Left lung (tissue), 10 donors: ENCODE data around the gene ZNF581. TPM values are rescaled to one million over a fixed set of nuclear protein-coding genes. Genes with fewer than 3 reads are reported as not detected.
A peak's percentile ranks its signal among the peaks of the same experiment; 100 is the strongest.

Source experiments
- ATAC-seq: fragments of 200-7000 bp; cut with Tn5 transposase; one replicate; pipeline ENCODE4 v1.9.1; 2020; ENCODE audit warnings: moderate library complexity
- DNase-seq, 4 donors: peaks; one replicate each; pipeline ENCODE4 v3.0.0-alpha.2; 2013 to 2020
- H3K27ac ChIP-seq, 2 donors: fragments of 200-600 bp; sonication (generic) in 1 of 2; one replicate each; pipeline versions ENCODE4 v1.5.0 to v1.8.0; 2020 to 2021
- H3K27me3 ChIP-seq, 2 donors: fragments of 200-600 bp; sonication (generic) in 1 of 2; one replicate each; pipeline versions ENCODE4 v1.5.0 to v1.8.0; 2020 to 2021
- H3K36me3 ChIP-seq, 2 donors: fragments of 200-600 bp; sonication (generic) in 1 of 2; one replicate each; pipeline versions ENCODE4 v1.5.0 to v1.8.0; 2020 to 2021
- H3K4me1 ChIP-seq, 2 donors: fragments of 200-600 bp; one replicate each; pipeline ENCODE4 v1.8.0; 2021
- H3K4me3 ChIP-seq, 2 donors: fragments of 200-600 bp; sonication (generic) in 1 of 2; one replicate each; pipeline versions ENCODE4 v1.5.0 to v1.8.0; 2020 to 2021; ENCODE audit warnings: mild to moderate bottlenecking in 1 of 2
- H3K9me3 ChIP-seq, 2 donors: fragments of 200-600 bp; sonication (generic) in 1 of 2; one replicate each; pipeline versions ENCODE4 v1.5.0 to v1.8.0; 2020 to 2021
- intact Hi-C, 2 donors: fragments of 100-400 bp; cut with DNase I; formaldehyde crosslinking; loops; one replicate each; pipeline versions ENCODE4 v1.11.2 to v1.14.2; 2022
- polyA plus RNA-seq, 6 donors: library from polyadenylated mRNA; unstranded; fragments of 120-200 nt; gene quantifications; one replicate each; pipeline ENCODE4 v1.2.1, GENCODE V29; 2013; ENCODE audit not compliant: insufficient read length in 6 of 6
- total RNA-seq, 2 donors: library from RNA; stranded (reverse); fragmentation: NEBNext Ultra II Directional; extraction: Animal tissue kit (Norgen Biotek cat#: 25700); gene quantifications; one replicate each; pipeline ENCODE4 v1.2.1, GENCODE V29; 2021
- TF ChIP-seq, protein P1 (sequence below), 2 donors: fragments of 200-600 bp; sonication (generic) in 1 of 2; IDR thresholded peaks; one replicate each; pipeline versions ENCODE4 v1.5.0 to v1.8.0; 2021; ENCODE audit warnings: antibody characterized with exemption in 2 of 2
- donor health status: DM: no; HTN: yes; CAD: no.
- donor health status: DM: no; HTN: no; CAD: no.

ZNF581 gene
- total and polyA plus RNA-seq, 8 donors: 14.5 to 32.3 (median 27.2) TPM

DNA sequence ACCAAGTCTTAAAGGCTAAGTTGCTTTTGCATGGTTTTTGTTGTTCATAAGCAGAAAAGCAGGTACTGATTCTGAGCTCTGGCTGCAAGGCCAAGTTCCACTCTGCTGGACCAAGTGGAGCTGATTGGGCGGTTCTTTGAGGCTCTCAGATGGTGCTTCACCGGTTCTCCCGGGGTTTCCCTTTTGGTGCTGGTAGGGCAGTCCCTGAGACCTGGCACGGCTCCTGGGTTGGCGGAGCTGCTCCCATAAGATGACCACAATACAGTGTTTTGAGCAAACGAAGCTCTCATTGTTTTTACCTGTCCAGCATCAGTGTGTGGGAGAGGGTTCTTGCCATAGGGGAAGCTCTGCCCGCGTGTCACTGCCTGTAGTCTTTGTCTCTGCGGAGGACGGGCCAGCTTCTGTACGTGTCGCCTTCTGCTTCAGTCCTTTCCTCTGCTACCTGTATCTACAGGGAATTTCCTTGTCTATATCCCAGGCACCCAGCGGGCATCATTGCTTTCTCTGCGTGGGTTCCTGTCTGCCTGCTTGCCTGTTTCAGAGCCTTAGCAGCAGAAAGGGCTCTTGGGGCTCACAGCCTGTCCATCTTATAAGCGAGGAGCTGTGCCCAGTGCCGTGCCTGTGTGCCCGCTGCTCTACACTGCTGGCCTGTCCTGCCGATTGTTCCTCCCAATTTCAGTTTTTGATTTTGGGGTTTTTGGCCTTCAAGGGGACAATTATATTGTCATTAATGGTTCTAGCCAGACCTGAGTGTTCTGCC is 13.7 kb downstream of the ZNF581 start:
- peaks cover 0 to 38% of the 10 kb centered on the region in 2 donors for H3K36me3 ChIP-seq
- DNase-seq (peak in 2 of 4 donors; percentile 59 to 66), ATAC-seq (no peak)
- no peak overlapping the region for H3K27ac ChIP-seq
- no peaks in the 10 kb centered on the region for H3K9me3 ChIP-seq
- no peaks in the 10 kb centered on the region for H3K27me3 ChIP-seq
- peak overlapping the region in 1 of 2 donors; percentile 97 for H3K4me3 ChIP-seq
- intact Hi-C loops: no loop called here
- TF ChIP-seq, protein P1, sequence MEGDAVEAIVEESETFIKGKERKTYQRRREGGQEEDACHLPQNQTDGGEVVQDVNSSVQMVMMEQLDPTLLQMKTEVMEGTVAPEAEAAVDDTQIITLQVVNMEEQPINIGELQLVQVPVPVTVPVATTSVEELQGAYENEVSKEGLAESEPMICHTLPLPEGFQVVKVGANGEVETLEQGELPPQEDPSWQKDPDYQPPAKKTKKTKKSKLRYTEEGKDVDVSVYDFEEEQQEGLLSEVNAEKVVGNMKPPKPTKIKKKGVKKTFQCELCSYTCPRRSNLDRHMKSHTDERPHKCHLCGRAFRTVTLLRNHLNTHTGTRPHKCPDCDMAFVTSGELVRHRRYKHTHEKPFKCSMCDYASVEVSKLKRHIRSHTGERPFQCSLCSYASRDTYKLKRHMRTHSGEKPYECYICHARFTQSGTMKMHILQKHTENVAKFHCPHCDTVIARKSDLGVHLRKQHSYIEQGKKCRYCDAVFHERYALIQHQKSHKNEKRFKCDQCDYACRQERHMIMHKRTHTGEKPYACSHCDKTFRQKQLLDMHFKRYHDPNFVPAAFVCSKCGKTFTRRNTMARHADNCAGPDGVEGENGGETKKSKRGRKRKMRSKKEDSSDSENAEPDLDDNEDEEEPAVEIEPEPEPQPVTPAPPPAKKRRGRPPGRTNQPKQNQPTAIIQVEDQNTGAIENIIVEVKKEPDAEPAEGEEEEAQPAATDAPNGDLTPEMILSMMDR (IDR thresholded peaks at IDR 0.05): no peak
- H3K4me1 ChIP-seq: peaks cover 38 to 56% of the 10 kb centered on the region in 2 donors

DNA sequence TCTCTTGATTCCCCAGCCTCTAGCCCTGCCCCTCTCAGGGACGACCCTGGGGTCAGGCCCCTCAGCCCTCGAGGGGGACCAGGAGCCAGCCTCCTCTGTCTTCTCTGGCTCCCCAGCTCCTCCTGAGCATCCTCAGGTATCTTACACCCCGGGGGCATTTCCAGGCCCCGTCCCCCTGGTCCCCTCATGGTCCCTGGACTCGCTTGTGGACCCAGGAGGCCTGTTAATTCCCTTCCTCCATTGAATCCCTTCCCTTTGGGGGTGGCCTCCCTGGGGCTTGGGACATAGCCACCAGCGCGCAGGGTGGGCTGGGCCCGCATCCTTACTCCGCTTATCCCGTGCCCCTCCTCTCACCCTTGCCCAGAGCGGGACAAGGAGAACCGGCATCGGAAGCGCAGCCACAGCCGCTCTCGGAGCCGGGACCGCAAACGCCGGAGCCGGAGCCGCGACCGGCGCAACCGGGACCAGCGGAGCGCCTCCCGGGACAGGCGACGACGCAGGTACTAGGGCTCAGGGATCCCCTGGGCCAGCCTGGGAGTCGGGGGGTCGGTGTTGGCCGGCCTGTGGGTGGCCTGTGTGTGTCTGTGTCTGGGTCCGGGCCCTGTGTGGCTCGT is 15.5 kb downstream of the ZNF581 start:
- no peaks in the 10 kb centered on the region for H3K27me3 ChIP-seq
- TF ChIP-seq, protein P1 (IDR thresholded peaks at IDR 0.05): no peak
- H3K9me3 ChIP-seq: no peaks in the 10 kb centered on the region
- peaks cover under 1 to 50% of the 10 kb centered on the region in 2 donors for H3K36me3 ChIP-seq
- DNase-seq (peak in 1 of 4 donors; percentile 76), ATAC-seq (no peak)
- intact Hi-C loops: no loop called here
- peaks cover 38 to 48% of the 10 kb centered on the region in 2 donors for H3K4me1 ChIP-seq
- no peak overlapping the region for H3K27ac ChIP-seq
- no peak overlapping the region for H3K4me3 ChIP-seq

DNA sequence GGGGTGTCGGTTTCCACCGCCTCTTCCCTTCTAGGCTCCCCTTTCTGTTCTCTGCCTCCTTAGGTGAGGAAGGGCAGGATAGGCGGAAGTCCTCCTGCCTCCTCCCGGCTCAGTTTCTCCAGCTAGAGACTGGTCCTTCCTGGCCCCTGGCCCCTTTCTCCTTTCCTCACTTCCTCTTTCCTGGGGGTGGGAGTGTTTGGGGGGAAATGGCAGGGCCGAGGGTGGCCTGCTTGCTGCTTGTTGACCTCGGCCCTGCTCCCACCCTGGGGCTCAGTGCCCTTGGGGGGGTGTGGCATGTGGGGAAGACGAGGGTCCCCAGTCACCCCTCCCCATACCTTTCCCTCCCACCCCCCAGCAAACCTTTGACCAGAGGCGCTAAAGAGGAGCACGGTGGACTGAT is 16.4 kb downstream of the ZNF581 start:
- no peak overlapping the region for H3K27ac ChIP-seq
- H3K36me3 ChIP-seq: peaks cover 4 to 59% of the 10 kb centered on the region in 2 donors
- H3K9me3 ChIP-seq: no peaks in the 10 kb centered on the region
- ATAC-seq: no peak
- no peak overlapping the region for H3K4me3 ChIP-seq
- intact Hi-C loops: no loop called here
- H3K4me1 ChIP-seq: peaks cover 38 to 48% of the 10 kb centered on the region in 2 donors
- H3K27me3 ChIP-seq: no peaks in the 10 kb centered on the region
- peak in 1 of 4 donors; percentile 31 for DNase-seq
- TF ChIP-seq, protein P1 (IDR thresholded peaks at IDR 0.05): no peak

DNA sequence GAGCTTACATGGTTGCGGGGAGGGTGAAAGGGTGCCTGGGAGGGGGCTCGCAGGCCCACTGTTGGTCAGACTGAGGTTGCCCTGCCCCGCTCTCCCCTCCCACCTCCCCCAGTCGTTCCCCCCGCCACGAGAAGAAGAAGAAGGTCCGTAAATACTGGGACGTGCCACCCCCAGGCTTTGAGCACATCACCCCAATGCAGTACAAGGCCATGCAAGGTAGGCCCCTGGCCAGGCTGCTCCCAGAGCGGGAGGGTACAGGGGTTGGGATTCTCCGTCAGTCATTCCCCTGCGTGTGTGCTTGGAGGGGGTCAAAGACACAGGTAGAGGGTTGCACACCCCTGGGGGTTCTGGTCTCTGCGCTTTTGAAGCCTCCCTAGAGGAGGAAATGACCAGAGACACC is 17.0 kb downstream of the ZNF581 start:
- Histone ChIP-seq H3K9me3 (no peaks in the 10 kb centered on the region), H3K4me3 (no peak overlapping the region), H3K4me1 (peaks cover 38 to 48% of the 10 kb centered on the region in 2 donors), H3K27ac (no peak overlapping the region), H3K36me3 (peaks cover 4 to 65% of the 10 kb centered on the region in 2 donors), H3K27me3 (no peaks in the 10 kb centered on the region)
- DNase-seq: no peak
- TF ChIP-seq, protein P1 (IDR thresholded peaks at IDR 0.05): no peak
- intact Hi-C loops: no loop called here
- ATAC-seq: no peak

DNA sequence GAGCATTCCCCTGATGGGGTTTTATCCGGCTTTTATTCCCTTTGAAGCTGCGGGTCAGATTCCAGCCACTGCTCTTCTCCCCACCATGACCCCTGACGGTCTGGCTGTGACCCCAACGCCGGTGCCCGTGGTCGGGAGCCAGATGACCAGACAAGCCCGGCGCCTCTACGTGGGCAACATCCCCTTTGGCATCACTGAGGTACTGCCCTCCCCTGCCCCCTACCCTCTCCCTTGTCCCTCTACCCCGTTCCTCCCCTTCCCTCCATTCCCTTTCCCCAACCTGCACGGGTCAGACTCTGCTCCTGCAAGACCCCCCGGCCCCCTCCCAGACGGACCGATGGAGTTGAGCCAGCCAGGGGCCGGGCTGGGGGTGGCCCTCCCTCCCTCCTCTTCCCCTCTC is 17.5 kb downstream of the ZNF581 start:
- no peaks in the 10 kb centered on the region for H3K27me3 ChIP-seq
- TF ChIP-seq, protein P1 (IDR thresholded peaks at IDR 0.05): no peak
- DNase-seq (peak in 1 of 4 donors; percentile 66), ATAC-seq (no peak)
- intact Hi-C loops: no loop called here
- peaks cover 4 to 71% of the 10 kb centered on the region in 2 donors for H3K36me3 ChIP-seq
- no peak overlapping the region for H3K27ac ChIP-seq
- peaks cover 34 to 42% of the 10 kb centered on the region in 2 donors for H3K4me1 ChIP-seq
- no peaks in the 10 kb centered on the region for H3K9me3 ChIP-seq
- no peak overlapping the region for H3K4me3 ChIP-seq
